Stimulated activated CD8-positive, alpha-beta memory T cell treated with anti-CD3 and anti-CD28 coated beads, Interleukin-4, amount 100 ng/mL, for 48 hours (primary cell): Measurements from ENCODE around the gene TSACC.
A peak's percentile ranks its signal among the peaks of the same experiment; 100 is the strongest.
"Not testable (repeated sequence)": the region's sequence is repeated elsewhere in the genome, so short reads cannot be mapped to it uniquely, and the experiment has no call there.

Experiments
- DNase-seq: peaks from one replicate; pipeline ENCODE4 v3.0.0-alpha.2; 2020

Gene TSACC

GRCh38 chr1:156347331-156347730, 9.0 kb downstream of the TSACC start:
- no peak for DNase-seq

- not testable (repeated sequence) for DNase-seq
Measured at GRCh38 chr1:156352481-156352880, 14.2 kb downstream of the TSACC start.

GRCh38 chr1:156356262-156356874, 18.0 kb downstream of the TSACC start:
- DNase-seq = no peak

GRCh38 chr1:156356875-156357534, 18.7 kb downstream of the TSACC start:
- peak; percentile 77 for DNase-seq

- no peak for DNase-seq
Measured at GRCh38 chr1:156357977-156358376, 19.7 kb downstream of the TSACC start.

GRCh38 chr1:156358641-156359040, 20.3 kb downstream of the TSACC start:
- DNase-seq = no peak

- no peak for DNase-seq
Measured at GRCh38 chr1:156359249-156359648, 20.9 kb downstream of the TSACC start.

GRCh38 chr1:156359973-156360372, 21.6 kb downstream of the TSACC start:
- no peak for DNase-seq

- no peak for DNase-seq
Measured at GRCh38 chr1:156360534-156360933, 22.2 kb downstream of the TSACC start.

- no peak for DNase-seq
Measured at GRCh38 chr1:156365754-156366153, 27.4 kb downstream of the TSACC start.

GRCh38 chr1:156366378-156367166, 28.2 kb downstream of the TSACC start:
- no peak for DNase-seq

GRCh38 chr1:156367383-156368156, 29.2 kb downstream of the TSACC start:
- DNase-seq = no peak

- no peak for DNase-seq
Measured at GRCh38 chr1:156368157-156368658, 29.9 kb downstream of the TSACC start.

- no peak for DNase-seq
Measured at GRCh38 chr1:156368889-156369684, 30.8 kb downstream of the TSACC start, which contains the start of gene RHBG. Gene RHBG (plus strand): TSS chr1:156369211. CDS start chr1:156369250, 39 bp downstream.

GRCh38 chr1:156369685-156370286, 31.5 kb downstream of the TSACC start:
- DNase-seq = not testable (repeated sequence)

- DNase-seq = peak; percentile 39
Measured at GRCh38 chr1:156371553-156372264, 33.4 kb downstream of the TSACC start.

- no peak for DNase-seq
Measured at GRCh38 chr1:156372265-156372586, 33.9 kb downstream of the TSACC start.

- no peak for DNase-seq
Measured at GRCh38 chr1:156372876-156373275, 34.5 kb downstream of the TSACC start.

GRCh38 chr1:156373546-156373945, 35.2 kb downstream of the TSACC start:
- DNase-seq = no peak

GRCh38 chr1:156376146-156376545, 37.8 kb downstream of the TSACC start:
- no peak for DNase-seq
